GM12891 (cell line): Measurements from ENCODE around the gene RASA4.
"Not testable (repeated sequence)": the region's sequence is repeated elsewhere in the genome, so short reads cannot be mapped to it uniquely, and the experiment has no call there.

ENCODE experiments used
- PAX5 ChIP-seq: IDR thresholded peaks from 2 replicates; pipeline ENCODE4 v1.6.1; 2011; ENCODE audit warnings: low read length, moderate library complexity, mild to moderate bottlenecking; ENCODE audit not compliant: insufficient read depth, severe bottlenecking
- POLR2A ChIP-seq: IDR thresholded peaks from 2 replicates; pipeline ENCODE4 v1.6.1; 2011; ENCODE audit warnings: low read depth, low read length, control low read depth
- POLR2AphosphoS5 ChIP-seq: IDR thresholded peaks from 2 replicates; pipeline ENCODE4 v1.6.1; 2011; ENCODE audit warnings: low read depth, low read length, control low read depth
- POU2F2 ChIP-seq: IDR thresholded peaks from 2 replicates; pipeline ENCODE4 v1.6.1; 2011; ENCODE audit warnings: low read depth, mild to moderate bottlenecking, control low read depth, low read length, moderate library complexity
- SPI1 ChIP-seq: IDR thresholded peaks from 2 replicates; pipeline ENCODE4 v1.6.1; 2011; ENCODE audit warnings: low read depth, low read length, control low read depth
- TAF1 ChIP-seq: IDR thresholded peaks from 2 replicates; pipeline ENCODE4 v1.6.1; 2011; ENCODE audit warnings: low read depth, low read length, control low read depth

DNA sequence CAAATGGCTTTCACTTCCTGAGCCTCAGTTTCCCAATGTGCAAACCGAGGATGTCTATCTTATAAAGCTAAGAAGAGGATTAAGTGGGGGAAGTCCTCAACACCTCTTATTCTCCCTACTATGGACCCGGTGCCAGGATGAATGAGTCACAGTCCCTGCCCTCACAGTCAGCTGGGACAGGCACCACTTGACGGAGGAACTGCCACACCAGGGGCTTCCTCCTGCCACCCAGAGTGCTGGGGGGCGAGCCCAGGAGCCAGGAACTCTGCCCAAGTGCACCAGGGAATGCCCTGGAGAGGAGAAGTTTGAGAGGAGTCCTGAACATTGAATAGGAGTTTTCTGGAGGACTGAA lies 2.2 kb downstream of the RASA4 start:
- not testable (repeated sequence) for TF ChIP-seq POLR2A, POLR2AphosphoS5, TAF1, SPI1, POU2F2, PAX5
